GM12872 (cell line): ENCODE results near the gene CDRT4.

Source experiments
- CTCF ChIP-seq: IDR thresholded peaks from 3 replicates; pipeline ENCODE4 v1.5.1; 2011; ENCODE audit warnings: low read depth, mild to moderate bottlenecking, low read length, moderate library complexity; ENCODE audit not compliant: insufficient read depth

The CDRT4 gene

GRCh38 chr17:15446036-15446435 lies 21.4 kb downstream of the CDRT4 start:
- no peak for TF ChIP-seq CTCF

- TF ChIP-seq CTCF: no peak
Measured at GRCh38 chr17:15444805-15445204, 22.6 kb downstream of the CDRT4 start.

DNA sequence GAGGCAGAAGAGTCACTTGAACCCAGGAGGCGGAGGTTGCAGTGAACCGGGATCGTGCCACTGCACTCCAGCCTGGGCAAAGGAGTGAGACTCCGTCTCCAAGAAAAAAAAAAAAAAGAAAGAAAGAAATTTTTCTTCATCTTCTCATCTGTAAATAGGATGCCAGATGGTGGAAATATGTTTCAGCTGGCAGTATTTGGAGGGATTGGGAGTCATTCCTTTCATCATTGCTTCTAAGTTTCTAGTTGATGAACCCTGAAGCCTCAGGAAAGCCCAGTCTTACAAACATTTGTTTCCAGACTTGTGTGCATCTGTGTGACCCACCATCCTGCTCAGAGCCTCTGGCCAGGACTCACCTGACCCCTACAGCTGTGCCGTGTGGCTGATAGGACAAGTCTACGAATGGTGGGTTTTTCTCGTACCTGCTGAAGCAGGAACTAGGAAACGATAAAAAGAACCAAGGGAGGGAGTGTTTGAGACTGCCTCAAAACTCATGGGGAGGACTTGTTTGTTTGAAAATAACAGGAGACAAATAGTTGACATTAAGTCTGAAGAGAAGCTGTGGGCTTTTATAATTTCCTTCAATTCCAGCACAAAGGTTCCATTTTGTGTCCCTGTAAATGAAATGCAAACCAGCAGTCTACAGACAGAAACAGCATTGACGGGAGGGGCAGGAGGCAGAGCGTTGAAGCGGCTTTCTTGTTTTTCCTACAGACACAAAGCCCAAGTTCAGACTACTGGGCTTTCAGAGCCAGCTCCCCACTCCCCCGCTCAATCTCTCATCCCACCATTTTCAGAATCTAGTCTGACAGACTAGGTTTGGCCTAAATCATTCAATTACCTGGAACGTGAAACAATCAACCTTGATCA lies 24.9 kb downstream of the CDRT4 start:
- no peak for TF ChIP-seq CTCF

DNA sequence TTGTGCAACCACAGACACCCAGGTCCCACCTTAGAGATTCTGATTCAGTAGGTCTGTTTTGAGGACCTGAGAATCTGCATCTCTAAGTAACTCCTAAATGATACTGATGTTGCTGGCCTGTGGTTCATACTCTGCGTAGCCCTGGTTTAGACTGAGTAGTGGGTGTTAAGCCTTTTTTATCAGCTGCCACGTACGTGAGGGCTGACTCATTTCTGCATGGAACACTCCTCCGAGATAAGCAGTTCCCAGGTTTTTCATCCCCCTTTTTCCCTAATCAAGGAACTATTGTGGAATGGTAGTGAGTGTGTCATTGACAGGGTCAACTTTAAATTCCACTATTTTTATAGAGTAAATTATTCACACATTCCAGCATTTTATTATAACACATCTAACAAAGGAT lies 26.1 kb downstream of the CDRT4 start:
- no peak for TF ChIP-seq CTCF

GRCh38 chr17:15440347-15440746 lies 27.1 kb downstream of the CDRT4 start:
- no peak for TF ChIP-seq CTCF

GRCh38 chr17:15438491-15439105 lies 28.8 kb downstream of the CDRT4 start:
- TF ChIP-seq CTCF: no peak

DNA sequence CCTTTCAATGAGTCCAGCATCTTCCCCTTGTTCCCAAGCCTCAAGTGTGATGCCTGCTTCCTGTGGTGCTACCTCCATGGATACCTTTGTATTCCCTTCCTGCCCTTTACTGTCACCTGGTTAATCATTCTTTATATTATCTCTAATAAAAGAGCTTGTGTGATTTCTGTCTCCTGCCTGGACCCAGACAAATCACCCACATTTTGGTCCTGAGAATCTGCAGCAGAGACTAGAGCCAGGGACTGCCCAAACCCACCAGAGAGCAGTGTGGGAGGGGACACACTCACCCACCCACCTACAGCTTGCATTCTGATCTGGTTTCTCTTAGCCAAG lies 30.2 kb downstream of the CDRT4 start:
- TF ChIP-seq CTCF: no peak
